Activated CD4-positive, CD25-positive, alpha-beta regulatory T cell treated with anti-CD3 and anti-CD28 coated beads, Interleukin-2, amount 50 U/mL, for 72 hours (primary cell): ENCODE data around the gene RFTN1.

ENCODE experiments used
- DNase-seq: peaks from one replicate; pipeline ENCODE4 v3.0.0; 2021

RFTN1 gene

GRCh38 chr3:16485395-16485992, 28.0 kb downstream of the RFTN1 start:
- DNase-seq, result no peak

- no peak for DNase-seq
These were observed 28.5 kb downstream of the RFTN1 start for GRCh38 chr3:16484984-16485383.

GRCh38 chr3:16484216-16484615, 29.3 kb downstream of the RFTN1 start:
- DNase-seq, result no peak

GRCh38 chr3:16482770-16483531, 30.5 kb downstream of the RFTN1 start:
- DNase-seq, result no peak

GRCh38 chr3:16482194-16482769, 31.2 kb downstream of the RFTN1 start:
- DNase-seq, result no peak

- no peak for DNase-seq
These were observed 32.0 kb downstream of the RFTN1 start for GRCh38 chr3:16481546-16481897.

- no peak for DNase-seq
These were observed 32.5 kb downstream of the RFTN1 start for GRCh38 chr3:16480861-16481545.

- DNase-seq, result no peak
These were observed 35.0 kb downstream of the RFTN1 start for GRCh38 chr3:16478516-16478915.

- DNase-seq, result no peak
These were observed 36.0 kb downstream of the RFTN1 start for GRCh38 chr3:16477521-16477920.

- DNase-seq, result no peak
These were observed 36.4 kb downstream of the RFTN1 start for GRCh38 chr3:16477056-16477455.

GRCh38 chr3:16476636-16477035, 36.9 kb downstream of the RFTN1 start:
- no peak for DNase-seq

GRCh38 chr3:16475766-16476165, 37.7 kb downstream of the RFTN1 start:
- no peak for DNase-seq

- DNase-seq, result no peak
These were observed 38.6 kb downstream of the RFTN1 start for GRCh38 chr3:16474920-16475319.

- no peak for DNase-seq
These were observed 39.3 kb downstream of the RFTN1 start for GRCh38 chr3:16474216-16474615.

- no peak for DNase-seq
These were observed 40.9 kb downstream of the RFTN1 start for GRCh38 chr3:16472593-16472992.

GRCh38 chr3:16471897-16472296, 41.6 kb downstream of the RFTN1 start:
- DNase-seq, result no peak

- DNase-seq, result no peak
These were observed 42.9 kb downstream of the RFTN1 start for GRCh38 chr3:16470590-16470989.

GRCh38 chr3:16468336-16469098, 45.0 kb downstream of the RFTN1 start:
- DNase-seq, result no peak

- DNase-seq, result no peak
These were observed 45.5 kb downstream of the RFTN1 start for GRCh38 chr3:16468002-16468335.

- DNase-seq, result peak; percentile 43
These were observed 46.1 kb downstream of the RFTN1 start for GRCh38 chr3:16467393-16467792.

GRCh38 chr3:16466822-16467221, 46.7 kb downstream of the RFTN1 start:
- no peak for DNase-seq

GRCh38 chr3:16464511-16465148, 48.9 kb downstream of the RFTN1 start:
- DNase-seq, result no peak

GRCh38 chr3:16463914-16464313, 49.6 kb downstream of the RFTN1 start:
- DNase-seq, result no peak
